ENCODE results near the gene NBAS. TPM values are rescaled to one million over a fixed set of nuclear protein-coding genes. Genes with fewer than 3 reads are reported as not detected.
"Not testable (repeated sequence)": the region's sequence is repeated elsewhere in the genome, so short reads cannot be mapped to it uniquely, and the experiment has no call there.

Gene NBAS
- total RNA-seq, 1 donor from 2014 or later = 29.7 TPM

DNA sequence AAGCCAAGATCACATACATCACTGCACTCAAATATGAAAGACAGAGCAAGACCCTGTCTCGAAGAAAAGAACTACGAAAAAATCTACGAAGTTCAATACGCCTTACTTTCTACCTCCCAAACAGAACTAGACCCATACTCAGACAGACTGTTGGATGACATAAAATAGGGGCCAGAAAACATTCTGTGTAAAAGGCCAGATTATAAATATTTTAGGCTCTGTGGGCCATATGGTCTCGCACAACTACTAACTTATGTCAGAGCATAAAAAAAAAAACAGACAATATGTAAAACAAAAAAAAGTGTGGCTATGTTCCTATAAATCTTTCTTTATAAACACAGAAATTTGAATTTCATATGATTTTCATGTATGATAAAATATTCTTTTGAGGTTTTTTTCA, 40.8 kb downstream of the NBAS start:
- no peaks in the 10 kb centered on the region for H3K27me3 ChIP-seq
- H3K27ac ChIP-seq = no peak overlapping the region
- TF ChIP-seq, protein P1, sequence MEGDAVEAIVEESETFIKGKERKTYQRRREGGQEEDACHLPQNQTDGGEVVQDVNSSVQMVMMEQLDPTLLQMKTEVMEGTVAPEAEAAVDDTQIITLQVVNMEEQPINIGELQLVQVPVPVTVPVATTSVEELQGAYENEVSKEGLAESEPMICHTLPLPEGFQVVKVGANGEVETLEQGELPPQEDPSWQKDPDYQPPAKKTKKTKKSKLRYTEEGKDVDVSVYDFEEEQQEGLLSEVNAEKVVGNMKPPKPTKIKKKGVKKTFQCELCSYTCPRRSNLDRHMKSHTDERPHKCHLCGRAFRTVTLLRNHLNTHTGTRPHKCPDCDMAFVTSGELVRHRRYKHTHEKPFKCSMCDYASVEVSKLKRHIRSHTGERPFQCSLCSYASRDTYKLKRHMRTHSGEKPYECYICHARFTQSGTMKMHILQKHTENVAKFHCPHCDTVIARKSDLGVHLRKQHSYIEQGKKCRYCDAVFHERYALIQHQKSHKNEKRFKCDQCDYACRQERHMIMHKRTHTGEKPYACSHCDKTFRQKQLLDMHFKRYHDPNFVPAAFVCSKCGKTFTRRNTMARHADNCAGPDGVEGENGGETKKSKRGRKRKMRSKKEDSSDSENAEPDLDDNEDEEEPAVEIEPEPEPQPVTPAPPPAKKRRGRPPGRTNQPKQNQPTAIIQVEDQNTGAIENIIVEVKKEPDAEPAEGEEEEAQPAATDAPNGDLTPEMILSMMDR (IDR thresholded peaks at IDR 0.05) = no peak
- TF ChIP-seq POLR2AphosphoS5 (IDR thresholded peaks at IDR 0.05; ENCODE audit: insufficient read depth in 1 of 2, low read depth in 1 of 2) = no peak
- TF ChIP-seq POLR2A (IDR thresholded peaks at IDR 0.05) = no peak
- H3K4me3 ChIP-seq = no peak overlapping the region
- no peak for DNase-seq (ENCODE audit: extremely low spot score in 2 of 2)
- H3K36me3 ChIP-seq = peaks cover 0 to 3% of the 10 kb centered on the region in 2 donors
- H3K4me1 ChIP-seq = no peaks in the 10 kb centered on the region
- intact Hi-C loops (cut with DNase I) = no loop called here
- H3K9me3 ChIP-seq = no peaks in the 10 kb centered on the region

DNA sequence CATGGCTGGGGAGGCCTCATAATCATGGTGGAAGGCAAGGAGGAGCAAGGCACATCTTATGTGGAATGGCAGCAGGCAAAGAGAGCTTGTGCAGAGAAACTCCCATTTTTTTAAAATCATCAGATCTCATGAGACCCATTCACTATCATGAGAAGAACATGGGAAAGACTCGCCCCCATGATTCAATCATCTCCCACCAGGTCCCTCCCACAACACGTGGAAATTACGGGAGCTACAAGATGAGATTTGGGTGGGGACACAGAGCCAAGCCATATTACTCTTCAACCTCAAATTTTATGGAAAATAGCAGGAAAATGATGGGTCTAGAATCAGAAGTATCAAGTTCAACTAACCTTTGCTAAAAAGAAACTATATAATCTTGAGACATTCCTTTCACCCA, 42.4 kb downstream of the NBAS start:
- DNase-seq (ENCODE audit: extremely low spot score in 2 of 2); intact Hi-C loops (cut with DNase I); H3K27me3 ChIP-seq: not testable (repeated sequence)

DNA sequence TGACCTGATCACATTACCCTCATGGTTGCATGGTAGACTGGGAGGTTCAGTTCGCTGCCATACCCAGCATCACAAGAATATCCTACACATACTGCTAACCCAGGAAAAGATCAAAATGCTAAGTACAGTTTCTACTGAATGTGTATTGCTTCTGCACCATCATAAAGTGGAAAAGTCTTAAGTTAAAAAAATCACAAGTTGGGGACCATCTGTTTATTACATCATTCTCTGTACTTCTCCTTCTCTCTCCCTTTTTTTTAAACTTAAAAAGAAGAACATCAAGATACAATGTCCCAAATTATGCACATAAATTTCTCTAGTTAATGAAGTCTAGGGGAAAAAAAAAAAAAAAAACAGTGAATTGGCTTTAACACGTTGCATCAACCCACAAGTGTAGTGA, 43.3 kb downstream of the NBAS start:
- TF ChIP-seq POLR2A (IDR thresholded peaks at IDR 0.05) (no peak), POLR2AphosphoS5 (IDR thresholded peaks at IDR 0.05; ENCODE audit: insufficient read depth in 1 of 2, low read depth in 1 of 2) (no peak)
- TF ChIP-seq, protein P1 (IDR thresholded peaks at IDR 0.05) = no peak
- Histone ChIP-seq H3K27ac (no peak overlapping the region), H3K4me1 (no peaks in the 10 kb centered on the region), H3K4me3 (no peak overlapping the region), H3K9me3 (no peaks in the 10 kb centered on the region), H3K36me3 (no peaks in the 10 kb centered on the region), H3K27me3 (no peaks in the 10 kb centered on the region)
- no peak for DNase-seq (ENCODE audit: extremely low spot score in 2 of 2)
- intact Hi-C loops (cut with DNase I) = no loop called here

More for the DNA sequence above, 42.4 kb downstream of the NBAS start:
- H3K9me3 ChIP-seq, H3K4me3 ChIP-seq, H3K36me3 ChIP-seq, H3K27ac ChIP-seq, H3K4me1 ChIP-seq: not testable (repeated sequence)

DNA sequence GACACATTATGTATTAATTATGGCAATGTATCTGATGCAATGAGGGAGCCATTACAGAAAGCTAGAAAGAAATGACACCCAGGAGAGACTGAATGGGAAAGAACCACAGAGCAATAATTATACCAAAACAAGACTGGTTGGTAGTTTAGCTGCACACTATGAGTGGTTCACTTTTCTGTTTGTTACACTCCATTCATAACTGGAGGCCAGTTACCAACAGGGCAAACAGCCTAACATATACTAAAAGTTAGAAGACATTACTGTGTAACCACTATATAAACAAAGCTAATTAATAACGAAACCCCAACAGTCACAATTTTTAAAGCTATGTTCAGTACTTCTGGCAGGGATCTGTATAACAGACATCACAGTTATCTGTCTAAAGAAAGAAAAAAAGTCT, 49.4 kb downstream of the NBAS start:
- TF ChIP-seq, protein P1 (IDR thresholded peaks at IDR 0.05) = no peak
- TF ChIP-seq POLR2A (IDR thresholded peaks at IDR 0.05) = no peak
- TF ChIP-seq POLR2AphosphoS5 (IDR thresholded peaks at IDR 0.05; ENCODE audit: insufficient read depth in 1 of 2, low read depth in 1 of 2) = no peak
- no peak for DNase-seq (ENCODE audit: extremely low spot score in 2 of 2)
- intact Hi-C loops (cut with DNase I) = no loop called here
- Histone ChIP-seq H3K4me1 (no peaks in the 10 kb centered on the region), H3K36me3 (peaks cover 0 to 18% of the 10 kb centered on the region in 2 donors), H3K27me3 (no peaks in the 10 kb centered on the region), H3K27ac (no peak overlapping the region), H3K9me3 (no peaks in the 10 kb centered on the region), H3K4me3 (no peak overlapping the region)

DNA sequence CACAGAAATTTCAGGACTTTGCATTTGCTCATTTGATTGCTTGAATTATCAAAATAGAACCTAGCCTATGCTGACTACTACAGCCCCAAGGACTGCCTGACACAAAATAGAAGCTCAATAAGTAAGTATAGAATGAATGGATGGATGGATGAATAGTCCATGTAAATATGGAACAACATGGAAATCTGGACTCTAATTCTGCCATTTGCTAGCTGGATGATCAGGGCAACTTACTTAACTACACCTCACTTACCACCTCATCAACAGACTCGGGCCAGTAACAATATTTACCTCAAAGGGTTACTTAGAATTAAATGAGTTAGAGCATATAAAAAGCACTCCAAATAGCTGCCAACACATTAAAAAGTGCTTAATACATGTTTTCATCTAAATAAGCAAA, 50.6 kb downstream of the NBAS start:
- intact Hi-C loops (cut with DNase I) = no loop called here
- Histone ChIP-seq H3K36me3 (peaks cover 0 to 18% of the 10 kb centered on the region in 2 donors), H3K27me3 (no peaks in the 10 kb centered on the region)

More for the DNA sequence above, 50.6 kb downstream of the NBAS start:
- Histone ChIP-seq H3K4me1 (no peaks in the 10 kb centered on the region), H3K4me3 (no peak overlapping the region), H3K9me3 (no peaks in the 10 kb centered on the region), H3K27ac (no peak overlapping the region)
- DNase-seq (ENCODE audit: extremely low spot score in 2 of 2) = no peak
- TF ChIP-seq POLR2A (IDR thresholded peaks at IDR 0.05) (no peak), POLR2AphosphoS5 (IDR thresholded peaks at IDR 0.05; ENCODE audit: insufficient read depth in 1 of 2, low read depth in 1 of 2) (no peak)
- TF ChIP-seq, protein P1 (IDR thresholded peaks at IDR 0.05) = no peak
